HG02973 (cell line): Measurements from ENCODE around the gene SDC3.

ENCODE experiments used
- ATAC-seq: cut with Tn5 transposase; IDR thresholded peaks from one replicate; pipeline ENCODE4 v1.9.1; 2021; ENCODE audit warnings: moderate library complexity; ENCODE audit not compliant: unreplicated experiment

The SDC3 gene

GRCh38 chr1:30929135-30929889 lies 20.8 kb upstream of the SDC3 start:
- ATAC-seq, result no peak

DNA sequence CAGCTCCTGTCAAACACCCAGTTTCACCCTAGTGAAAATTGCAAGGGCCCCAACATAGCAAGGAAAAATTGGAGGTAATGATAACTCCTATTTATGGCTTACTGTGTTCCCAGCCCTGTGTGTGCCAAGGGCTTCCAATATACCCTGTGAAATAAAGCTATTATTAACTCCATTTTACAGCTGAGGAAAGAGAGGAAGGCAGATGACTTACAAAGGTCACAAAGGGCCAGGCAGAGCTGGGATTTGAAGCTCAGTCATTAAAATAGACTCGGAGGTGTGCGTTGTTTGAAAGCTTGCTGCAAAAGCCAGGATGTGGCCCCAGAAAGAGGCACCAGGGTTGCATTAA lies 20.2 kb upstream of the SDC3 start:
- no peak for ATAC-seq

DNA sequence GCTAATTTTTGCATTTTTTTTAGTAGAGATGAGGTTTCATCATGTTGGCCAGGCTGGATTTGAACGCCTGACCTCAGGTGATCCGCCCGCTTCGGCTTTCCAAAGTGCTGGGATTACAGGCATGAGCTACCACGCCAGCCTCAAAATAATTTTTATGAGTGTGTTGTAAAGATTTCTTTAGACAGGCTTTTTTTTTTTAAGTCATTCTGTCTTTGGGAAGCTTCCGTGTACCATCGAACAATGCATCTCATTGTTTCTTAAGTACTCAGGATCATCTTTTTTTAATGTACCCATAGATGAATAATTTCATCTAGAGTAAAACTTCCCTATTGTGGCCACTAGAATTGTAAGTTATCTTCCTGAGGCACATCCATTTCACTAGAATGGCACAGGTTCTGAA lies 19.6 kb upstream of the SDC3 start:
- ATAC-seq, result no peak

GRCh38 chr1:30927448-30927847 lies 18.9 kb upstream of the SDC3 start:
- ATAC-seq, result no peak

DNA sequence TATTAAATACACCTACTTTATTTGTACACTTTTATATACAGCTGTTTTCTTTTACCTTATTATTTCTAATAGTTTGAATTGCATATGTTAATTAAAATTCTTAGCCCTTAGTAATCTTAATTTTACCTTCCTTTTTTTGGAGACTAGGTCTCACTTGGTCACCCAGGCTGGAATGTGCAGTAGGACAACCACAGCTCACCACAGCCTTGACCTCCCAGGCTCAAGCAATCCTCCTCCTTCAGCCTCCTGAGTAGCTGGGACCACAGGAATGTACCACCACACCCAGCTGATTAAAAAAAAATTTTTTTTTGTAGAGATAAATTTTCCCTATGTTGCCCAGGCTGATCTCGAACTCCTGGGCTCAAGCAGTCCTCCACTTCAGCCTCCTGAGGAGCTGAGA lies 15.0 kb upstream of the SDC3 start:
- no peak for ATAC-seq

- no peak for ATAC-seq
Measured at GRCh38 chr1:30920827-30921226, 12.3 kb upstream of the SDC3 start.

DNA sequence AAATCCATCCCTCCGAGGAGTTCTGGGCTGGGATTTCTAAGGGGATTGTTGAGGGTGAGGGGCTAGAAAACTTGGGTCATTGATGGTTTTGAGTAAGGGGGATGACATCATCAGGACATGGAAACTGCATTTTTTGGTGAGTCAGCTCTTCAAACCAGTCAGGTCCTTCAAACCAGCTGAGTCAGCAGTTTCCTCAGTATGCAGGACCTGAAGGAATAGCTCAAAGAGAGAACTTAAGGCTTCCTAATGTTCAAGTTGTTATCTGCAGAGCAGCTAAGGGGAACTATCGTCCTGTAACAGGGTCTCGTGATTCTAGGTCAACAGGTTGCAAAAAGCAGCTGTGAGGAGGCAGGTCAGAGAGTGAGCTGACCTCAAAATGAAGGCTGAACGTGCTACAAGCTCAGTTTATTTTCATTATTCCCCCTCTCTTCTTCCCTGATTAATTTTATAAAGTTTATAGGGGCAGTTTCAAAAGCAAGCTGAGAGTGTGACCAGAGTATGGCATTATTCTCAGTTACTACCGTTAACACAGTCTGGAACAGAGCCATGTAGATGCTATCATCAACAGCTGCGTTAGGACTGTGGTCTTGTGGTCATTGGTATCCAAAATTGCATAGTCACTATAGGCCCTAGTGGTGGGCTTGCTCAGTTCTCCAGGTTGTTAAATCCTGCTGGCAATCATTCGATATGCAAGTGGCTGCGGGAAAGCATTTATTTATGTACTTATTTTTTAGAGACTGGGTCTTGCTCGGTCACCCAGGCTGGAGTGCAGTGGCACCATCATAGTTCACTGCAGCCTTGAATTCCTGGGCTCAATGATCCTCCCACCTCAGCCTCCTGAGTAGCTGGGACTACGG lies 10.7 kb upstream of the SDC3 start:
- ATAC-seq, result no peak

DNA sequence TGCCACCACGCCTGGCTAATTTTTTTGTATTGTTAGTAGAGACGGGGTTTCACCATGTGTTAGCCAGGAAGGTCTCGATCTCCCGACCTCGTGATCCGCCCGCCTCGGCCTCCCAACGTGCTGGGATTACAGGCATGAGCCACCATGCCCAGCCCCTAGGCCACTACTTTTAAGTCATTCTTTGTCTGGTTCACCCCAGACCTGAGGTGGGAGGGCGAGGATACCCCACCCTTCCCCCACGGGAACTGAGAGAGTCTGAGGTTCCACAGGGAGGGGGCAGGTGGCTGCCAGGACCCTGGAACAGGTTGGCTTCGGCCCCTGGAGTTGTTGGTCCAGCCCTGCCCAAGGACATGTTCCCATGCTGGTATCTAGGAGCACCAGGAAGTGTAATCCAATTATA lies 7.7 kb upstream of the SDC3 start:
- no peak for ATAC-seq

DNA sequence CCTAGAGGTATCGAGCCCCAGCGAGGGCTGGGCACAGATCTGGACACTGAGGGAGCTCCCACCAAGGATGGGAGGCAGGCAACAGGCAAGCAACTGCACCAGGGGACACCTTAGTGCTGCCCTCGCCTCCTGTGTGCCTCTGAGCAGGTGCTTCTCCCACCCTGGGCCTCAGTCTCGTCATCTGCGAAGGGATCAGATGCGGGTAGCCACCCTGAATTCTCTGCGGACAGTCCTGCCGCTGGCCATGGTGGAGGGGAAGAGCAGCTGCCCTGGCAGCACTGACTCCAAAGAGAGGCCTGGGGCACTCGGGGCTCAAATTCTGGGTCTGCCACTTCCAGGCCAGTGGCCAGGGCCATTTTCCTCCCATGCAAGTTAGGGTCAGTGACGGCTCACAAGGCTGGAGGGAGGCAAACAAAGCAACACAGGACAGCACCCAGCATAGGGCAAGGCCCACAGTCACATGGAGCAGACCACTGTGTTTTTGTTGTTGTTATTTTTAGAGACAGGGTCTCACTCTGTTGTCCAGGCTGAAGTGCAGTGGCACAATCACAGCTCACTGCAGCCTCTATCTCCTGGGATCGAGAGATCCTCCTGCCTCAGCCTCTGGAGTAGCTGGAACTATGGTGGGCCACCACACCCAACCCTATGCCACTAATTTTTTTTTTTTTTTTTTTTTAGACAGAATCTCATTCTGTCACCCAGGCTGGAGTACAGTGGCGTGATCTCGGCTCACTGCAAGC lies 7.1 kb upstream of the SDC3 start:
- ATAC-seq, result no peak

DNA sequence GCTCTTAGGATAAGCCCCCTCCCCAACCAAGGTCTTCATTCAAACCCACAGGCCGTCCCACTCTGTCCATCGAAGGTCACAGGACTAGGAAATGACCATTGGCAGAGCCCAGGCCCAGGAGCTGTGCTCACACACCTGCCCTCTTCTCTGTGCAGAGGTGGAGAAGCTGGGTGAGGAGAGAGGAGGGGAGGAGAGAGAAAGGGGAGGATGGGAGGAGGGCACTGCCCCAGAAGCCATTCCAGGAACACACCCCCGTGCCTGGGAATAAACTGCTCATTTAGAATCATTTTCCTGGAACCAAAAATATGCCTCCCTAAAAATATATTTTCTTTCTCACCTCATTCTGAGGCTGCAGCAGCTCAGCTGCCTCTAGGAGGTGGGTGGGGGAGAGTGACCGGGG lies 6.4 kb upstream of the SDC3 start:
- no peak for ATAC-seq

- no peak for ATAC-seq
Measured at GRCh38 chr1:30914587-30914922, 6.0 kb upstream of the SDC3 start.

DNA sequence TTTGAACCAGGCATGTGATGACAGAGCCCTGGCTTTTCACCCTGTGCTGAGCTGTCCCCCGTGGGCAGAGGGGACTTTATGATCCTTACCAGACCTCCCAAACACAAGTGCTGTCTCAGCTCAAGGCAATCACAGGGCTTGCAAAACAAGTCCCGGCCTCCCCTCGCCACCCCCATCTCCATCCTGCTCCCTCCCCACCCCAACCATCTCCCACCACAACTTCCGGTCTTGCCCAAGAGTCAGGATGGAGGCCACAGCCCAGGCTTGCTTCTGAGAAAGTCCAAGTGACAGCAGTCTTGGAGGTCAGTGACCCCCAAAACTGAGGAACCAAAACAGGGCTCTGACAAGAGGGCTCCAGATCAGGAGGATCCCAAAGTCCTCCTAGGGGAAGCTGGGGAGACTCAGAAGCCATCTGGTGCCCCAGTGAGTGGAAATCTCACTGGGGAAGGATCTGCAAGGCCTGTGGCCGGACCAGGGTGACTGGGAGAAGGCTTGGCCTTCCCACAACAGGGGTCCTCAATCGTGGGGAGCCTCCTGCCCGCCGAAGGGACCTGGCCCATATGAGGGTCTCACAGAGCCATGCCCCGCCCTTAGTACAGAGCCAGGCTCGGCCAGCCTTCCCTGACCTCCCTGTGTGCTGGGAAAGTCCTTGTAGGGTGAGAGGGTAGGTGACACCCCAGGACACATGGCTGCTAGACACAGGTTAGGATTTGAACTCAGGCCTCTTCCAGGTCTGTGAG lies 4.5 kb upstream of the SDC3 start:
- ATAC-seq, result no peak

GRCh38 chr1:30912224-30912623 lies 3.7 kb upstream of the SDC3 start:
- ATAC-seq, result no peak

DNA sequence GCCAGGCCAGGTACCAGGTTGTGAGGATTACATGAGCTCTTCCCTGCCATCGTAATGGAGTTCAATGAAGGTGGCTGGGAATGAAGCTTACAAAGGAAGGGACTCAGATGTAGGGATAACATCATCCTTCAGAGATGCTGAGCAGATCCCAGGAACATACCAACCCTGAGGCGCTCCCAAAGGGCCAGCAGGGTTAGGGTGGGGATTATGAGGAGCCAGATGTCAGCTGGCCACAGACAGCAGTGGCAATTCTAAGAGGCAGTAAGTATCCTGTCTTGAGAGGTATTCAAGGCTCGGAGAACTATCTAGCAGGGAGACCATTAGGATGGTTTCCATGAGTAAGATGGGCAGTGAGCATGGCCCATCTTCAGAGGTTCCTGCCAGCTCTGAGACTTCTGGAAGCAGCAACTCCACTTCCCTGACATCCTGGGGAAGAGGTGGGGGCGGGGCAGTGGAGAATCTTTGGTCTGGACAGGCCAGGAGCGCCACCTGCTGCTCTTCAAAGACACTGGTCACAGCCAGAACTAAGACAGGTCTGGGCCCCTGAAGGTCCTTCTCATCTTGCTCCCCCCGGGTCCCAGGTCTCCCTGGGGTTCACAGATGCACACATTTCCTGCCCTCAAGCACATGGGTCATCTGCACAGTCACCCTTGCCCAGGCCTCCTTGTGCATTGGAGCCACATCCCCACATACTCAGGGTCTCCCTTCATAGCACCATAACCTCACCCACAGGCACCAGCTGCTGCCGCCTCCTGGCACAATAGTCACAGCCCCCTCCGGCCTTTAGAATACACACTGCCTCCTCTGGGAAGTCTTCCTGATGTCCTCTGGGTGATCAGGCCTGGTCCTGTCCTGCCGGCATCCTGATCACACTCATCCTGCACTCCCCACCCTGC lies 2.7 kb upstream of the SDC3 start:
- ATAC-seq, result no peak

GRCh38 chr1:30909365-30910068 lies 959 bp upstream of the SDC3 start:
- ATAC-seq, result no peak

- no peak for ATAC-seq
Measured at GRCh38 chr1:30908316-30908695, 252 bp downstream of the SDC3 start.

GRCh38 chr1:30907481-30908315 lies 860 bp downstream of the SDC3 start:
- no peak for ATAC-seq

GRCh38 chr1:30906631-30907441 lies 1.7 kb downstream of the SDC3 start:
- no peak for ATAC-seq
